HG03521 (cell line): ENCODE results near the gene OCA2.
"Not testable (repeated sequence)": the region's sequence is repeated elsewhere in the genome, so short reads cannot be mapped to it uniquely, and the experiment has no call there.

ENCODE experiments used
- ATAC-seq: cut with Tn5 transposase; IDR thresholded peaks from one replicate; pipeline ENCODE4 v1.9.1; 2021; ENCODE audit warnings: mild to moderate bottlenecking, moderate library complexity; ENCODE audit not compliant: unreplicated experiment

OCA2 gene

DNA sequence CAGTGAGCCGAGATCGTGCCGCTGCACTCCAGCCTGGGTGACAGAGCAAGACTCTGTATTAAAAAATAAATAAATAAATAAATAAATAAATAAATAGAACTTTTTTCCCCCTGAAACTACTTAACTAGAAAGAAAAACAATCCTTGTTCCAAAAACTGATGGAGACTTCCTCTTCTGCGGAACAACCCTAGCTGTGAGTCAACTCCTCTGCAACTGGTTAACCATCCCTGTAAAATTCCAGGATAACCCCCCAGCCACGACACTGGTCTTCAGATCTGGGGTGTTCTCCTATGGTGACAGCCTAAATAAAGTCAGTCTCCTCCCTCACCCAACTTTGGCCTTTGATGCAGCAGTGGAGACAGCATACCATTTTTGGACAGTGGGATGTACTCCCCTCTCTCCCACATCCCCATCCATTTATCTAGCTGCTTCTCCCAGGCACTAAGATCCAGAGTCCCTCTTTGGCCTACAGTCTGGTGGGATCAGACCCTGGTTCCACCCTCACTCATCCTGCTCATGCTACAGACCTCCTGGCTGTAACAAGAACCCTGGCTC is 352.6 kb downstream of the OCA2 start:
- no peak for ATAC-seq

DNA sequence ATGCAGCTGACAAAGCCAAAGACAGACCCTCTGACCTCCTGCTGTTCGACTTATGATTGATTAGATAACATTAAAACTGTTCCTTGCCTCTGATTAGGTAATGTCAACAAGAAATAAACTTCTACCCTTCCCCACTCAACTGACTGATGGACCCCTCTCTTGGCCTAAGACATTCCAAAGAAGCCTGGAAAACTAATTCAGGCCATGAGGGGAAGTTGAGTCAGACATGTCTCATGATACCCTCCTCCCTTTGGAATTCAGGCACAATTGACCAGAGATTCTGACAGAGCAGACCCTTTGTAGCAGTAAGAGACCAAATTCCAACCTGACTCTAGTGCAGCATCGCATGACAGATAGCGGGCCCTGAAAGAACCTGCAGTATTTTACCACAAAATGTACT is 354.5 kb downstream of the OCA2 start:
- no peak for ATAC-seq

DNA sequence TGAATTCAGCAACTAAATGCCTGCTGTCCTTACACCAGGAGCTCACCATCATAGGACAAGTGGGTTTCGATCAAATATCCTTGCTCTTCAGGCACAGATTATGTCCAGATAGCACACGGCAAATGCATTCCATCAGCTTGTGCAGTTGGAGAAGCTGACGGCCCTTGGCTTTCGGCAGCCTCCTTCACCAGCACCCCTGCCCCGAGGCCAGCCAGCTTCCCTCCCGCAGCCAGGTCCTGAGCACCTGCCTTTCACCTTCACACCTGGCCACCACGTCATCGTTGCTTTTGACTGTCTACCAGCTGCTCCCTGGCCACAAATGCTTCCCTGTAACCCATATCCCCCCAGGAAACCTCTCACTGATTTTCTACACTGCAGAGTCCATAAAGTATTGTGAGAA is 355.5 kb downstream of the OCA2 start:
- no peak for ATAC-seq

DNA sequence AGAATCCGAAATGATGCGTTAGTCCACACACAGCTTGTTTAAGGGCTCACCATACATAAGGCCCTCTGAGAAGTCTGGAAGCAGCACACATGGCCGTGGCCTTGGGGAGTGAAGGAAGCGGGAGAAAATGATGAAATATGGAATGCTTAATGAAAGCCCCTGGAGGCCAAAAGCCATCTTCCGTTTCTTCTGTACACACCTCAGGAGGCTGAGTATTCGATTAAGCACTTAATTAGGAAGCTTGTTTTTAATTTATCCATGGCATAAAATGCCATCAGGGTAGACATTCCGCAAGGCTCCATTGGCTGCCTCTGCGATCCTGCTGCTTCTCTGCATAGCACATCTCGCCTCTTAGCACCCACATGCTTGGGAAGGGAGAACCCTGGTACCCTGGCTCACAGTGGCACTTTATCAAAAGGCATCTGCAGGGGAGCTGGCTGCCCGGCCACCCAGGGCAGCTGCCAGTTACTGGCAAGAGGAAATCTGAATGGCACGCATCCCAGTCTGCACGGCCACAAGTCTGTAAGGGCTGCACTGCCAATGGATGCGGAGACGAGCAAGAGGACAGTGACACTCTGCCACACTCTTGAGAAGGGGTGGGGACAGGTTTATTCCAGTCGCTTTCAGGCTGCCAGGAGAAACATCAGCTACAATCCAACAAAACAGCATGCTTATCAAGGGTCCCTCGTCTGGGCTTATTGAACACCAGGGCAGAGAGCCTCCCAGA is 356.2 kb downstream of the OCA2 start:
- no peak for ATAC-seq

DNA sequence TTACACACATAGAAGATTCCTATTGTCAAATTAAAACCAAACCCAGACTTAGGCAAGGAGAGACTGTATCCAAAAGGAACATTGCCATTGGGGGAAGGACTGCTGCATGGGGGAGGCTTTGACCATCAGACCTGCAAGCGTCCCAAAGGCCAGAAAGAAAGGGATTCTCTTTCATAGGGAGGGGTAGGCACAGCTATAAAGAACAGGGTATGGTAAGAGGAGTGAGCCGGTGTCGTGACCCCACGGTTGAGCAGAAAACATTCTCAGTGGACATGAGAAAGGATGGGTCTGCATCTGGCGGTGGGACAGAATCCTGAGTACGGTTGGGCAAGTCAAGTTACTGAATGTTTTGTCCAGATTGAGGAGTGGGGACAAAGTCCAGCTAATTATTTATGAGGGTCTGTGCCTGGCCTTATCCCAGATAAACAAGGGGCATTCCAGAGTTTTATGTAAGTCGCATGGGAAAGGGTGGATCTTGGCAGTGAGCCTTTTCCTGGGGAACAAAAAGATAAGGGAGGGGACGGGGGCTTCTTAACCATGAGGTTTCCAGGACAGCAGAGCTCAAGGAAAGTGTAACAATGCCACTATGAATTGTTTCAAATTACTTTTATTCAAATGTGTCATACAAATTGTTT is 357.8 kb downstream of the OCA2 start:
- ATAC-seq, result no peak

DNA sequence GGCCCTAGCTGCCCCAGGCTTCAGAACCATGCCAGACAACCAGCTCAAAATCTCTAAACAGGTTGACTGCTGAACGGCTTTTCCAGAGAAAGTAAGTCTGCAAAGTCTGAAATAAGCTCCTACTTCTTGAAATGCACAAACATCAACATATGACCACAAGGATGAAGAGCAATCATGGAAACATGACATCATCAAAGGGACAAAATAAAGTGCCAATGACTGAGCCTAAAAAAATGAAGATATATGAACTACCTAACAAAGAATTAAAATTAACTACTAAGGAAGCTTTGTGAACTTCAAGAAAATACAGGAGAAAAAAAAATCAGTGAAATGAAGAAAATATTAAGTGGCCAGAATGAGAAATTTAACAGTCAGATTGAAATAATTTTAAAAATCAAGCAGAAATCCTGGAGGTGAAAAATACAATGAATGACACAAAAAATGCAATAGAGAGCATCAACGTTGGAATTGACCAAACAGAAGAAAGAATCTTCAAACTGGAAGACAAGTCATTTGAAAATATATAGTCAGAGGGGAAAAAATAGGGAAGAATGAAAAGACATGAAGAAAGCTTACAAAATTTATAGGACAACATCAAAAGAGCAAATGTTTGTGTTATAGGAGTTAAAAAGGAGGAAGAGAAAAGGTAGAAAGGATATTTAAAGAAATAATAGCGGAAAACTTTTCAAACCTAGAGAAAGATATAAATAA is 364.2 kb downstream of the OCA2 start:
- no peak for ATAC-seq

DNA sequence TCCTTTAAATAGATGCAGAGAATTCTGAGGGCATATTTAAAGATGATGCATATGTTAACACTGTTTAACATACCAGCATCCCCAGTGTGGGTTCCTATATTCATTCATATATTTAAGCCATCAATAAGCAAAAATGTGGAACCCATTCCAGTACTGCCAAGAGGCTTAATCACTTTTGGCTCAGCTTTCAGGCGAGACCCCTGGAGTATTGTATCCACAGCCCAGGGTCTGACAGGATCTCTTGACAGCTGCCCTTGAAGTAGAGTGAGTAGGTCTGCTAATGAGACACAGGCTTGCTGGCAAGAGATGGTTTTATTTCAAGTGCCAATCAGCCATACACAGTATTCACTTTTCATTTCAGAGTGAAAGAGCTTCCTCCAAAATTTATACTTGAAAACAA is 367.3 kb downstream of the OCA2 start:
- no peak for ATAC-seq

DNA sequence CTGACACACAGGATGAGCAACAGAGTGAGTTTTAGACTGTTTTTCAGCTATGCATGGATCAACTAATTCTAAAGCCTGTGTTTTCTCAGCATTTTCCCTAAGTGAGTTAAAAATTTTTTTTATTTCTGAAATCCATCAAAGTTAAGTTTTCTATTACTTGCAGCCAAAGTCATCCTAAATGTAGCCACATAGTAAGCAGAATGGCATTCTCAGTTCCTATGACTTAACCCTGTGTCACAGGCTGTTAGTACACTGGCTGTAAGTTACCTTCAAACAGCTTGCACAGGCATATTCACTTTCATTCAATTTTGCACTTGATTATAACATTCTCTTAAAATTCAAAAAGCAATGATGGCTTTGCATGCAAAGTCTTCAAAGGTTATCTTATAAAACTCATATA is 368.2 kb downstream of the OCA2 start:
- ATAC-seq, result no peak

DNA sequence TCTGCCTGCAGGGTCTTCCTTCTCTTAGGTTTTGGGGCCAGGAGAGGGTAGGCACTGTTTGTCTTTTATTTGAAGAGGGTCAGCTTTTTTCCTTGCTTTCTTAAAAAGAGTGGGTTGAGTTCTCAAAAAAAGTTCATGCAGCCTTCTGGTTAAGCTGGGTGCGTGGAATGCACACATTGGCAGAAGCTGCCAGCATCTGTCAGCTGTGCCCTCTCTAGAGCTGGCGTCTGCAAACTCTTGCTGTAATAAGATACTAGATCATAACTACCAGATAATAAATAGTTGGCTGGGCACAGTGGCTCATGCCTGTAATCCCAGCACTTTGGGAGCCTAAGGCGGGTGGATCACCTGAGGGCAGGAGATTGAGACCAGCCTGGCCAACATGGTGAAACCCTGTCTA is 373.4 kb downstream of the OCA2 start:
- no peak for ATAC-seq

DNA sequence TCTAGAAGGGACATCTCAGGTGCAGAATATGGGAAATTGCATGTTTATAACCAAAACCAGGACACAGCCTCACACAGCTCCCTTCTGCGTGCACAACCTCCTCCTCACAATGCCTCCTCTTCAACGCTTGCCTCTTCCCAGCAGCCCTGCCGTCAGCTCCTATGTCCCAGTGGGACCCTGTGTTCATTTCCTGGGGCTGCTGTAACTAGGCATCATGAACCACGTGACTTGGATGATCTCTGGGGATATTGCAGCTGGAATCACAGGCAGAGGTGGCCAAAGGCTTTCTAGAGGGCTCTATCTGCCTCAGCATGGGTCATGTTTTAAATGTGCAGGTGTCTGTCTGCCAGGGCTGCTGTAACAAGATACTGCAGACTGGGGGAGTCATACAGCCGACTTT is 375.3 kb downstream of the OCA2 start:
- no peak for ATAC-seq

DNA sequence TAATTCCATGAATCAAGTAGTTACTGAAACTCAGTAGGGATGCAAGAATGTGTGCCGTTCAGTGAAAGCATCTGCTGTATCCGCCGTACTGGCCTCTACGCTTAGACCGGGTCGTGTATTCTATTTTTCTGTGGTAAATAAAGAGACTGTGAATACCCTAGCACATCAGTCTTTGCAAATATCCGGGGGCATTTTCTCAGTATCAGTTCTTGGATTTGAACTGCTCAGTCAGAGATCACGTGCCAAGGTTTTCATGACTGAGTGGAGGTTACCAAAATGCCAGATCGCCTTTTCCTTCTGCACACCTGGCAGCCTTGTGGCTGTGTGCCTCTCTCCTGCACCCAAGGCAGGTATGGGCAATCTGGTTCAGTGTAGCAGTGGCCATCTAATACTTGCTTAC is 377.0 kb downstream of the OCA2 start:
- ATAC-seq, result no peak

DNA sequence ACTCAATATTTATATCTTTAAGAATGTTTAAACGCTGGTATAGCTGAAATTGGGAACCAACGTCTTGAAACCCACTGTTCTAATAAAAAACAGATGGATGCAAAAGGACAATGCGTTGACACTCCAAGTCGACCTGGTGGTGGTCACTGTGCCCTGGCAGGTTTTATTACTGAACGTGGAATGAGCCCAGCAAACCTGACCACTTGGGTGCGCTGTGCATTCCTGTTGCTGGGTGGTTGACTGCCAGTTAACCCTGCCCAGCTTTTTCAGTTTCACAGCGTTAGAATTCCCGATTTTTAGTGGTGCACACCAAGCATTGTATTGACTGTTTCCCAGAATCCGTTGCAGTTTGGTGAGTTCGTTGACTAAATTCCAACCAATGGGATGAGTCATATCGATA is 384.4 kb downstream of the OCA2 start:
- no peak for ATAC-seq

DNA sequence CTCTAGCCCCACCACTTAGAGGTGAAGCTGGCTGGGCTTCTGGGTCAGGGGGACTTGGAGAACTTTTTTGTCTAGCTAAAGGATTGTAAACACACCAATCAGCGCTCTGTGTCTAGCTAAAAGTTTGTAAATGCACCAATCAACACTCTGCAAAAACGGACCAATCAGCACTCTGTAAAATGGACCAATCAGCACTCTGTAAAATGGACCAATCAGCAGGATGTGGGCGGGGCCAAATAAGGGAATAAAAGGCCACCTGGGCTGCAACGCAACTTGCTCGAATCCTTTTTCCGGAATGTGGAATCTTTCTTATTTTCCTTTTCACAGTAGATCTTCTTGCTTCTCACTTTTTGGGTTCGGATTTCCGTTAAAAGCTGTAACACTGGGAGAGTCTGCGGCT is 385.3 kb downstream of the OCA2 start:
- not testable (repeated sequence) for ATAC-seq

DNA sequence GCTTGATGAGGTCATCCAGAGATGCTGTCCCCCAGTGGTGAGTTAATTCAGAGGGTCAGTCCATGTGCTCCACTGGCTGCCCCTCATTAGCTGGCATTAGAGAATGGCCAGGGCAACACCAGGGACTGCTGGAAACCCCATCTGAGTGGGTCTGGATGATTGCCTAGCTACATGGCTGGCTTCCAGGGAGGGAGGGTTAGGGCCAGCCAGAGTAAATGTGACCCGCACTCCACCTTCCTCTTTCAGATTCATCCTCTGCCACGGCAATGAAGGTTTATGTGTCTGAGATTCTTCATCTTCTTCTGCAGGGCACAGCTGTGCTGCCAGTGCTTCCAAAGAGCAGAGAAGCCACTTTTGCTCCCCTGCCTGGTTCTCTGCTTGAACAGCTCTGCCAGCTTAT is 391.9 kb downstream of the OCA2 start:
- ATAC-seq, result no peak

DNA sequence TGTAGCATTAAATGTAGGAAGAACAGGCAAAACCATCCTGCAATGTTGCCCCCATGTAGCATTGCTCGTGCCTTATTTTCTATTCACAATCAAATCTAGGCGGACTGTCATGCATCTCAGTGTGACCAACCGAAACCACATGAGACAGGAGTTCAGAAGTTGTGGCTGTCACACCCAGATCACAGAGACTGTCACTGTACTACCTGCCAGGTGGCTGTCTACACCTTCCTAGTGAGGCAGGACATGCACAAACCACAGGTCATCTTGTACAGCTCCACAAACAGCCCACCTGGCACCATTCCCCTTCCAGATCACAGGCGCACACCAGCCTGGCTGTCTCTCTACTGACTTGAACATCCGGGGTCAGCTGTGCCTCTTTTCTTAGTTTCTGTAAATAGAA is 392.8 kb downstream of the OCA2 start:
- no peak for ATAC-seq

DNA sequence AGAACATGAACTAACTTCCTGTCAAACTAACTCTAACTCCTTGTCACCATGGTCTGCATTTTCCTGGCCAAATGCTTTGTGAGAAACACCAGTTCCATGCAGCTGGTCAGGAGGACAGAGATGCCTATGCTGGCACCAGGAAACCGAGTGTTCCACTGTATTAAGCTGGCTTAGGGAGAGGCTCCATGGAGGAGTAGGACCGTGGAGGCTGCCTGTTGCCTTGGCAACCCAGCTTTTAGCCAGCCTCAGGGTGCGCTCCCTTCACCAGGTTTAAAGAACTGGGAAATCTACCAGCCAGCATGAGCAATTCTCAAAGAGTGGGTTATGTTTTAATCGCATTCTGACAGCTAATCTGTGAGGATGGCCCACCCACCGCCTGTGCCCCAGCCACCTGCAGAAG is 394.1 kb downstream of the OCA2 start:
- no peak for ATAC-seq
